ENCODE results near the gene GRXCR1.

DNA sequence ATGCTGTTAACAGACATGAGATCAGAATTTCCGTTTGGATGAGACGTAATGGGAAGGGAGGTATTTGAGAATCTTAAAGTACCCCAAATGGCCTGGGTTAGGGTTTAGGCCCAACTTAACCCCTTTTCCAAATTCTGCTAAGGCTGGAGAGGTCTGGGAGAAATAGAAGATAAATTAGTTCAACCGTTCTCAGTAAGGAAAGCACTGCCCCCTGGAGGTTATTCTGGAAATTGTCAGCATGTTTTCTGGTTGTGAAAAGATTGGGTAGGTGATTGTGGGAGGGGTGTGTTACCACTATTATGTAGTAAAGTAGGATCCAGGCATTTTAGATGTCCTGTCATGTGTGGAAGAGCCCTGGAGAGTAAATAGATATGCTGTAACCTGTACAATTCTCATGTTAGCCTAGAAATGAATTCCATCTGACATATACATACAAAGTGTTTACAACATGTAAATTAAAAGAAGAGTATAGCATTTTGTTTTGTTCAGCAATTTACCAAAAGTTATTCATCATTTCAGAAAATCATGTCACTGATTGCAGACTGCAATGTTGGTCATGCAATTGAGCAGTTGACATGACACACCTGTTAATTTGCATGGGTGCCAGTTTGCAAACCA is 26.8 kb upstream of the GRXCR1 start:
- peak; percentile 70 for TF ChIP-seq CTCF (IDR thresholded peaks at IDR 0.05)
- TF ChIP-seq POLR2AphosphoS5 (IDR thresholded peaks at IDR 0.05; ENCODE audit: low read depth, low read length): no peak
- TF ChIP-seq SIN3A (IDR thresholded peaks at IDR 0.05; ENCODE audit: borderline replicate concordance, insufficient read depth, low read depth, low read length): no peak
- no peak for TF ChIP-seq REST (IDR thresholded peaks at IDR 0.05; ENCODE audit: insufficient read depth in 1 of 2, low read depth in 2 of 2, low read length in 1 of 2)

Measured in Panc1 (cell line).